HEK293T (cell line): ENCODE measurements around the gene PSD2.

Experiments used
- CTCF ChIA-PET: fragments of 350-600 bp; formaldehyde crosslinking; extraction: SDS; loops from one replicate; lab custom pipeline; 2021; ENCODE audit warnings: antibody characterized with exemption, inconsistent platforms; lab: Yijun Ruan, JAX
- POLR2A ChIA-PET: fragments of 350-600 bp; formaldehyde crosslinking; extraction: SDS; loops from one replicate; lab custom pipeline; 2020; ENCODE audit warnings: antibody characterized with exemption, inconsistent platforms; lab: Yijun Ruan, JAX
- DNase-seq: peaks from one replicate; pipeline ENCODE4 v3.0.0; 2012; ENCODE audit warnings: mixed read lengths; ENCODE audit errors: extremely low spot score
- ARNT ChIP-seq: fragments of 450-650 bp; IDR thresholded peaks from 2 replicates; pipeline ENCODE4 v1.6.1; 2017; ENCODE audit warnings: mild to moderate bottlenecking
- BHLHE40 ChIP-seq: fragments of 450-650 bp; IDR thresholded peaks from 2 replicates; pipeline ENCODE4 v1.6.1; 2016; ENCODE audit warnings: mild to moderate bottlenecking, moderate library complexity, borderline replicate concordance
- CTBP1 ChIP-seq: fragments of 450-650 bp; IDR thresholded peaks from 2 replicates; pipeline ENCODE4 v1.6.1; 2016; ENCODE audit warnings: borderline replicate concordance
- ELF4 ChIP-seq: fragments of 450-650 bp; IDR thresholded peaks from 2 replicates; pipeline ENCODE4 v1.6.1; 2017; ENCODE audit warnings: antibody characterized with exemption
- FOXA1 ChIP-seq: fragments of 450-650 bp; IDR thresholded peaks from 2 replicates; pipeline ENCODE4 v1.6.1; 2016; ENCODE audit warnings: mild to moderate bottlenecking
- FOXK2 ChIP-seq: fragments of 450-650 bp; IDR thresholded peaks from 2 replicates; pipeline ENCODE4 v1.6.1; 2016; ENCODE audit warnings: mild to moderate bottlenecking
- FOXM1 ChIP-seq: fragments of 450-650 bp; IDR thresholded peaks from 2 replicates; pipeline ENCODE4 v1.6.1; 2017; ENCODE audit warnings: mild to moderate bottlenecking, borderline replicate concordance
- HDGF ChIP-seq: fragments of 450-650 bp; IDR thresholded peaks from 2 replicates; pipeline ENCODE4 v1.6.1; 2017; ENCODE audit warnings: antibody characterized with exemption, borderline replicate concordance
- L3MBTL2 ChIP-seq: fragments of 450-650 bp; conservative IDR thresholded peaks from 2 replicates; pipeline ENCODE4 v1.6.1; 2016; ENCODE audit warnings: mild to moderate bottlenecking
- LEF1 ChIP-seq: fragments of 450-650 bp; IDR thresholded peaks from 2 replicates; pipeline ENCODE4 v1.6.1; 2017; ENCODE audit warnings: mild to moderate bottlenecking, borderline replicate concordance
- NFRKB ChIP-seq: fragments of 450-650 bp; IDR thresholded peaks from 2 replicates; pipeline ENCODE4 v1.6.1; 2016; ENCODE audit warnings: mild to moderate bottlenecking, moderate library complexity
- PKNOX1 ChIP-seq: fragments of 450-650 bp; IDR thresholded peaks from 2 replicates; pipeline ENCODE4 v1.6.1; 2016
- SP1 ChIP-seq: fragments of 450-650 bp; IDR thresholded peaks from 2 replicates; pipeline ENCODE4 v1.6.1; 2017
- SUZ12 ChIP-seq: fragments of 450-650 bp; IDR thresholded peaks from 2 replicates; pipeline ENCODE4 v1.6.1; 2016; ENCODE audit warnings: mild to moderate bottlenecking
- TARDBP ChIP-seq: fragments of 450-650 bp; IDR thresholded peaks from 2 replicates; pipeline ENCODE4 v1.6.1; 2016
- ZNF384 ChIP-seq: fragments of 450-650 bp; IDR thresholded peaks from 2 replicates; pipeline ENCODE4 v1.6.1; 2016

Gene PSD2

DNA sequence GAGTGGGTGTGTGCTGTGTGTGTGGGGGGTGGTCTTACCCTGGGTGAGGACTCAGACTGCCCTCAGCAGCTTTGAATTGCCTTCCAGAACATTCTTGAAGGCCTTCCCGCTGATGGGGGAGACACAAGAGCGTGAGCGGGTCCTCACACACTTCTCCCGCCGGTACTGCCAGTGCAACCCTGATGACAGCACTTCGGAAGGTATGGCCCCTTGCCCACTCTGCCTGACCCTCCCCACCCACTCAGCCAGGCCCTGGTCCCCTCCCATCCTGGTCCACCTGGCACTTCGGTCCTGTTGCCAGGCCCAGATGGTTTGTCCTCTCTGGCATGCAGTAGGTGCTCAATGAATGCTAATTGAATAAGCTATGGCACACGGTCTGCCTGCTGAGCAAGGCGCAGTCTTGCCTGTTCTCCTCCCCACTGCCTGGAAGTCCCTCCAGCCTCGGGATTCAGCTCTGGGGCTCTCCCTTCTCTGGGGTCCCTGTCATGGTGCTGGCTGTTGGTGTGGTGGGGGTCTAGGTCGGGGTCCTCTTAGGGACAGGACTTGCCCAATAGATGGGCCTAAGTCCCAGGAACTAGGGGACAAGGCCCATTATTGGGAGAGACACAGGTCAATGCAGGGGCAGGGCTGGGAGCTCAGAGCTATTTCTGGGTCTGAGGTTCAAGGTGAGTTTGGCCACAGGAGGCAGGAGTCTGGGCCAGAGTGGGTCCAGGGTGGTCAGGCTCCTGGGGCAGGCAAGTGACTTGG lies 26.4 kb downstream of the PSD2 start:
- ChIA-PET POLR2A (interaction anchor here (0.6 kb wide), 1 partner anchor 277 kb away, joined by 3 read pairs; no protein-coding TSS in a partner anchor), CTCF (no interaction called here)
- no peak for DNase-seq
- TF ChIP-seq HDGF = no peak
- TF ChIP-seq PKNOX1 = no peak
- no peak for TF ChIP-seq FOXA1
- no peak for TF ChIP-seq ELF4
- no peak for TF ChIP-seq L3MBTL2
- TF ChIP-seq FOXK2 = no peak
- no peak for TF ChIP-seq TARDBP
- TF ChIP-seq SUZ12 = no peak

- CTCF ChIA-PET = no interaction called here
- no peak for TF ChIP-seq HDGF
- no peak for TF ChIP-seq FOXM1
- TF ChIP-seq ARNT = no peak
- TF ChIP-seq L3MBTL2 = no peak
- TF ChIP-seq SUZ12 = no peak
- no peak for TF ChIP-seq NFRKB
- no peak for TF ChIP-seq FOXA1
- no peak for TF ChIP-seq SP1
- TF ChIP-seq PKNOX1 = no peak
- TF ChIP-seq CTBP1 = no peak
- TF ChIP-seq TARDBP = no peak
- TF ChIP-seq ZNF384 = no peak
- no peak for TF ChIP-seq FOXK2
- no peak for TF ChIP-seq ELF4
- no peak for TF ChIP-seq LEF1
- DNase-seq = no peak
- POLR2A ChIA-PET = no interaction called here
Observed at GRCh38 chr5:139822553-139823425, 27.2 kb downstream of the PSD2 start.

DNA sequence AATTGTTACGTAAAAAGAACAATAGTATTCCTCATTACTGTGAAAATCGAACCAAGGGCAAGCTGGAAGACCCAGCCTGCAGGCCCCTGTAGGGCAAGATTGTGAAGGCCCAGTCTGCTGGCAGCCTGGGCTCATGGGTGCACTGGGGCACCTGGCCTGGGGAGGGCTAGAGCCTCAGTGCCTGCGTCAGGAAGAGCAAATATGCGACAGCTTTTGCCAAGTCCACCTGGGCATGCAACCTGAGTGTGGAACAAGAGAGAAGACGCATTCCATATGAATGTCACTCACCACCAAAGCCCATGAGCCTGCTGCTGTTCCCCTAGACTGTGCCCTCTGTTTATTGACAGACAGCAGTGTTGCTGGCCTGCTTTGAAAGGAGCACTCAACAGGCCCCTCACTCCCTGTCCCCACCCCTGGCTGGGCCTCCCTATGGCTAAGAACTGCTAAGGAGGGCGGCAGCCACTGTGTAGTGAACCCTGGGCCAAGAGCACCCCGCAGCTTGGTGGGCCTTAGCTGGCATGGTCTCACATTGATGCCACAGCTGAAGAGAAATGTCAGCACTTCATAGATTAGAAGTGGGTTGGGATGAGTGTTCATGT lies 28.2 kb downstream of the PSD2 start:
- ChIA-PET CTCF (no interaction called here), POLR2A (no interaction called here)
- no peak for DNase-seq
- TF ChIP-seq FOXA1 (no peak), SUZ12 (no peak), ELF4 (no peak), BHLHE40 (no peak), ARNT (no peak)

GRCh38 chr5:139825690-139826089 lies 30.1 kb downstream of the PSD2 start:
- no peak for TF ChIP-seq FOXK2
- no peak for TF ChIP-seq NFRKB
- TF ChIP-seq SP1 = no peak
- TF ChIP-seq SUZ12 = no peak
- no peak for TF ChIP-seq TARDBP
- no peak for TF ChIP-seq ARNT
- no peak for TF ChIP-seq ELF4
- TF ChIP-seq PKNOX1 = no peak
- TF ChIP-seq ZNF384 = no peak
- TF ChIP-seq CTBP1 = no peak
- TF ChIP-seq L3MBTL2 = no peak
- TF ChIP-seq LEF1 = no peak

DNA sequence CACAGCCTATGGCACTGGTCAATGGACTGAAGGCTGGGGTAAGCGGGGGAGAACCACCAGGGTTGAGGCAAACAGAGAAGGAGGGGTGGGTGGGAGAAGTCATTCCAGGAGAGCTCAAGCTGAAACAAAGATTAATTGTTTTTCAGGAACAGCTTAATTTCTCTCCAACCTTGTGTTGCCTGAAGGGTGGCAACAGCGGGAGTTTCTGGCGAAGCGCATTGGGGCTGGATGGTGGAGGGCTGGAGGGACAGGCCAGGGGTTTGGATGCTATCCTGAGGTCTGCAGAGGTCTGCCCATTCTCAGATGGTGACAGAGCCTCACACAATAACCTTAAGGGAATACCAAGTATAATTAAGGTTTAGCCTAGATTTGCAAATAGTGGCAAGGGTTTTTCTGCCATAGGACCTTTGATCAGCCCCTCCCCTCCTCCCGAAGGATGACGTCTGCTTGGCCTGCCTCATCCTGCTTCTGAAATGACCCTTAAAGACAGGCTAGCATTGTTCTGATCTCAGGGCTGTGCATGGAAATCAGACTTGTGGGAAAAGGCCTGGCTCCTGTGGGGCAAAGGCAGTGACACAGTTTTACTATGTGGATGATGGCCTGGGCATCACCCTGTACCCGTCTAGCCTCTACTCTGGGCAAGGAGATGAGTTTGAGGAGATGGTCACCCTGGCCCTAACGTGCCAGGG lies 32.7 kb downstream of the PSD2 start:
- no peak for TF ChIP-seq FOXA1
- ChIA-PET CTCF (no interaction called here), POLR2A (no interaction called here)
- DNase-seq = no peak

More at GRCh38 chr5:139825690-139826089, 30.1 kb downstream of the PSD2 start:
- no peak for DNase-seq
- ChIA-PET CTCF (interaction anchor here (0.5 to 0.6 kb wide), 2 partner anchors 39 to 152 kb away, joined by 3 read pairs; no protein-coding TSS in a partner anchor), POLR2A (interaction anchor here (1.1 kb wide), 1 partner anchor 13 kb away, joined by 5 read pairs; no protein-coding TSS in a partner anchor)

- DNase-seq = no peak
- CTCF ChIA-PET = no interaction called here
- no peak for TF ChIP-seq TARDBP
- no peak for TF ChIP-seq SP1
- no peak for TF ChIP-seq LEF1
- no peak for TF ChIP-seq CTBP1
- no peak for TF ChIP-seq L3MBTL2
- no peak for TF ChIP-seq FOXK2
- TF ChIP-seq NFRKB = no peak
- no peak for TF ChIP-seq HDGF
- no peak for TF ChIP-seq ZNF384
- TF ChIP-seq SUZ12 = no peak
- no peak for TF ChIP-seq PKNOX1
- TF ChIP-seq FOXM1 = no peak
- TF ChIP-seq ARNT = no peak
- TF ChIP-seq BHLHE40 = no peak
- TF ChIP-seq FOXA1 = no peak
- TF ChIP-seq ELF4 = no peak
- POLR2A ChIA-PET = no interaction called here
Observed at GRCh38 chr5:139829471-139829870, 33.9 kb downstream of the PSD2 start.
